GM23248 (cell line): Measurements from ENCODE around the gene LCMT2. TPM values are rescaled to one million over a fixed set of nuclear protein-coding genes. Genes with fewer than 3 reads are reported as not detected.
A peak's percentile ranks its signal among the peaks of the same experiment; 100 is the strongest.

Source experiments
- DNase-seq: peaks from one replicate; pipeline ENCODE4 v3.0.0-alpha.2; 2015
- H2AFZ ChIP-seq: fragments of 200-600 bp; sonication (generic); 2 replicates; pipeline ENCODE4 v1.6.1; 2016; ENCODE audit warnings: antibody characterized with exemption
- H3F3A ChIP-seq: fragments of 200-600 bp; sonication (generic); 2 replicates; pipeline ENCODE4 v1.6.1; 2016; ENCODE audit warnings: mild to moderate bottlenecking, antibody characterized with exemption, mixed run types; ENCODE audit not compliant: insufficient read depth
- H3K27ac ChIP-seq: fragments of 200-600 bp; sonication (generic); 2 replicates; pipeline ENCODE4 v1.5.1; 2016; ENCODE audit warnings: mild to moderate bottlenecking
- H3K27me3 ChIP-seq: fragments of 200-600 bp; sonication (generic); replicated peaks from 2 replicates; pipeline ENCODE4 v1.6.1; 2016; ENCODE audit warnings: mild to moderate bottlenecking; ENCODE audit not compliant: insufficient read depth
- H3K36me3 ChIP-seq: fragments of 200-600 bp; sonication (generic); 2 replicates; pipeline ENCODE4 v1.6.1; 2016; ENCODE audit warnings: low read depth, mild to moderate bottlenecking
- H3K4me1 ChIP-seq: fragments of 200-600 bp; sonication (generic); 2 replicates; pipeline ENCODE4 v1.6.1; 2016; ENCODE audit warnings: mild to moderate bottlenecking; ENCODE audit not compliant: insufficient read depth
- H3K4me2 ChIP-seq: fragments of 200-600 bp; sonication (generic); one replicate; pipeline ENCODE4 v1.6.1; 2016; ENCODE audit warnings: mild to moderate bottlenecking; ENCODE audit not compliant: unreplicated experiment
- H3K4me3 ChIP-seq: fragments of 200-600 bp; sonication (generic); 2 replicates; pipeline ENCODE4 v1.5.1; 2016; ENCODE audit warnings: mild to moderate bottlenecking
- H3K79me2 ChIP-seq: fragments of 200-600 bp; sonication (generic); 2 replicates; pipeline ENCODE4 v1.6.1; 2016; ENCODE audit warnings: mild to moderate bottlenecking; ENCODE audit not compliant: insufficient read depth
- H3K9ac ChIP-seq: fragments of 200-600 bp; sonication (generic); 2 replicates; pipeline ENCODE4 v1.6.1; 2016; ENCODE audit warnings: mild to moderate bottlenecking
- H3K9me2 ChIP-seq: fragments of 200-600 bp; sonication (generic); 2 replicates; pipeline ENCODE4 v1.6.1; 2016; ENCODE audit warnings: mixed run types, mild to moderate bottlenecking, moderate library complexity; ENCODE audit not compliant: insufficient read depth
- H3K9me3 ChIP-seq: fragments of 200-600 bp; sonication (generic); one replicate; pipeline ENCODE4 v1.6.1; 2017; ENCODE audit warnings: low read depth
- H4K20me1 ChIP-seq: fragments of 200-600 bp; sonication (generic); 2 replicates; pipeline ENCODE4 v1.6.0; 2016; ENCODE audit not compliant: insufficient read depth
- EZH2 ChIP-seq: fragments of 200-600 bp; sonication (generic); IDR thresholded peaks from 2 replicates; pipeline ENCODE4 v1.6.1; 2018; ENCODE audit warnings: antibody characterized with exemption, mild to moderate bottlenecking; ENCODE audit not compliant: insufficient read depth, poor library complexity, severe bottlenecking
- EZH2phosphoT487 ChIP-seq: fragments of 200-600 bp; sonication (generic); IDR thresholded peaks from 2 replicates; pipeline ENCODE4 v1.6.1; 2018; ENCODE audit warnings: antibody characterized with exemption, moderate library complexity, mild to moderate bottlenecking, low read depth; ENCODE audit not compliant: insufficient read depth
- WGBS, 2 experiments: methylation state at CpG; one replicate each; pipeline ENCODE4 v1.1.6; 2015 to 2017; ENCODE audit warnings: low lambda C conversion rate in 2 of 2, low coverage in 1 of 2; ENCODE audit errors: missing lambda C conversion rate in 2 of 2; 5-methylcytosine and 5-hydroxymethylcytosine counted together
- in situ Hi-C: fragments of 300-500 bp; cut with MboI; formaldehyde crosslinking; loops from 2 replicates; pipeline ENCODE4 v1.15.0; 2020
- polyA plus RNA-seq: library from polyadenylated mRNA; unstranded; fragments of >200 nt; fragmentation: Nextera tagmentation; extraction: Ambion mirVana; gene quantifications from 2 replicates; pipeline ENCODE4 v1.2.1, GENCODE V29; 2016
- total RNA-seq: library from RNA; depleted of rRNA; stranded (reverse); fragments of >200 nt; shearing (Covaris generic); gene quantifications from 2 replicates; pipeline ENCODE4 v1.2.3, GENCODE V29; 2014

Gene LCMT2
- total and polyA plus RNA-seq, 2 experiments from 2014 or later = 7.7 to 8.4 TPM

DNA sequence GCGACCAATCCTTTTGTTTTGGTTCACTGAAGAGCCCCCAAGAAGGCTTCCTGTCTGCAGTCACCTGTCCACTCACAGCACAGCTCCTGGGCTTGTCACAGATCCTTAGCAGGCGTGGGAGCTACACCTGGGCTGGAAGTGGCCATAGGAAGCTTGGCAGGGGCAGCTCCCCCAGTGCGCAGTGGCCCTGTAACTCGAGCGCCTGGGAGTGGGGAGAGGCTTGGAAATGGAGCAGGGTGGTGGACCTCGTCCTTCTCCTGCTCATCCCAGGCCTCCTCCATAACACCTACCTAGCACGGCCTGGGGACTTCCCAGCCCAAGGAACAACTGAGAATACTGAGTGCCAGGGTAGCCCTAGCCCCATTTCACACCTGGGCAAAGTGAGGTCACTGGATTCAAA lies 44.3 kb downstream of the LCMT2 start:
- DNase-seq = no peak
- H3K4me3 ChIP-seq = no peak overlapping the region
- no peaks in the 10 kb centered on the region for H3K9me2 ChIP-seq
- no peak for TF ChIP-seq EZH2
- TF ChIP-seq EZH2phosphoT487 = no peak
- H3K27me3 ChIP-seq = peaks cover 38% of the 10 kb centered on the region; the same call in 1 of the 2 replicates
- in situ Hi-C loops = no loop called here
- 33 to 39% methylated on average over 6 to 7 of the region's 7 CpGs for WGBS, 2 experiments
- H3K9me3 ChIP-seq = no peaks in the 10 kb centered on the region
- no peaks in the 10 kb centered on the region for H3K4me1 ChIP-seq
- H3K4me2 ChIP-seq = no peak overlapping the region
- no peaks in the 10 kb centered on the region for H3F3A ChIP-seq
- no peaks in the 10 kb centered on the region for H3K36me3 ChIP-seq
- no peaks in the 10 kb centered on the region for H3K79me2 ChIP-seq
- no peaks in the 10 kb centered on the region for H4K20me1 ChIP-seq
- no peak overlapping the region for H3K27ac ChIP-seq
- no peak overlapping the region for H3K9ac ChIP-seq
- no peak overlapping the region for H2AFZ ChIP-seq

DNA sequence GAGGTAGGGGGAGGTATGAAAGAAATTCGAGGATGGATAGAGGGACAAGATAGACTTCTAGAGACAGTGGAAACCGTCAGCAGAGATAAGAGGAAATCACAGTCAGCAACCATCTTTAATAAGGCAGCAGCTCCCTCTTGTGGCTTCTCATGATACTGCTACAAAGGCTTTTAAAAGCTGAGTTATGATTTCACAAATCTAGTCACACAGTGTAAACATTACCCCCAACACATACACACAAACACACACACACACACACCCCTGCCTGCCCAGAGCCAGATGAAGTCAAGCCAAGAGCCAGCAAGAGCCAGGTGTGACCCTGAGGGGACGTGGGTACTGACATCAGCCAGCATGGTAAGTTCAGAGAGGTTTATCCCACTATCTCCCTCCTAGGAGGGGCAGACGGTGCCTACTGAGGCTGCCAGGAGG lies 44.8 kb downstream of the LCMT2 start:
- H2AFZ ChIP-seq = no peak overlapping the region
- in situ Hi-C loops = no loop called here
- H3K79me2 ChIP-seq = no peaks in the 10 kb centered on the region
- no peaks in the 10 kb centered on the region for H3K9me2 ChIP-seq
- TF ChIP-seq EZH2phosphoT487 (no peak), EZH2 (no peak)
- peaks cover 42% of the 10 kb centered on the region for H3K27me3 ChIP-seq
- H3K4me1 ChIP-seq = no peaks in the 10 kb centered on the region
- H3K4me3 ChIP-seq = no peak overlapping the region
- H3F3A ChIP-seq = no peaks in the 10 kb centered on the region
- H4K20me1 ChIP-seq = no peaks in the 10 kb centered on the region
- no peak overlapping the region for H3K27ac ChIP-seq
- DNase-seq = peak; percentile 74
- H3K9me3 ChIP-seq = no peaks in the 10 kb centered on the region
- H3K4me2 ChIP-seq = no peak overlapping the region
- 1 to 2% methylated on average over 4 of the region's 4 CpGs for WGBS, 2 experiments
- H3K9ac ChIP-seq = no peak overlapping the region
- H3K36me3 ChIP-seq = no peaks in the 10 kb centered on the region

DNA sequence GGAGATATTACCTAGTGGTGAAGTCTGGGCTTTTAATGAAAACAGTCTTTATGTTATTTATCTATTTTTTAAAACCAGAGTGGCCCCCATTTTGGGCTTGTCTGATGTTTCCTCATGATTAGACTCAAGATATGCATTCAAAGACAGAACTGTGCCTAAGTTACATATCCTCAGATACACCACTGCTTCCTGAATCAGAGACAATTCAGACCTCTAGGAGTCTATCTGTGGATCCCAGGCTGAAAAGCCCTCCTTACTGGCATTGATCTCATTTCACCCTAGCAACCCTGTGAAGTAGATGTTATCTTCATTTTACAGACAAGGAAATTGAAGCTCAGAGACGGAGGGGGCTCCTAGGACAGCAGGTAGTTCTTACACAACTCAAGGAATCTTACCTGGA lies 46.8 kb downstream of the LCMT2 start:
- Histone ChIP-seq H3K9me3 (no peaks in the 10 kb centered on the region), H4K20me1 (no peaks in the 10 kb centered on the region), H3K9me2 (no peaks in the 10 kb centered on the region), H3F3A (no peaks in the 10 kb centered on the region), H2AFZ (no peak overlapping the region), H3K9ac (no peak overlapping the region), H3K4me3 (no peak overlapping the region), H3K79me2 (no peaks in the 10 kb centered on the region), H3K27me3 (peaks cover 52% of the 10 kb centered on the region), H3K27ac (no peak overlapping the region), H3K36me3 (no peaks in the 10 kb centered on the region), H3K4me1 (no peaks in the 10 kb centered on the region), H3K4me2 (no peak overlapping the region)
- in situ Hi-C loops = no loop called here
- WGBS, 2 experiments = 60 to 65% methylated on average over 1 of the region's 1 CpG
- TF ChIP-seq EZH2phosphoT487 = no peak
- no peak for TF ChIP-seq EZH2
- DNase-seq = no peak

DNA sequence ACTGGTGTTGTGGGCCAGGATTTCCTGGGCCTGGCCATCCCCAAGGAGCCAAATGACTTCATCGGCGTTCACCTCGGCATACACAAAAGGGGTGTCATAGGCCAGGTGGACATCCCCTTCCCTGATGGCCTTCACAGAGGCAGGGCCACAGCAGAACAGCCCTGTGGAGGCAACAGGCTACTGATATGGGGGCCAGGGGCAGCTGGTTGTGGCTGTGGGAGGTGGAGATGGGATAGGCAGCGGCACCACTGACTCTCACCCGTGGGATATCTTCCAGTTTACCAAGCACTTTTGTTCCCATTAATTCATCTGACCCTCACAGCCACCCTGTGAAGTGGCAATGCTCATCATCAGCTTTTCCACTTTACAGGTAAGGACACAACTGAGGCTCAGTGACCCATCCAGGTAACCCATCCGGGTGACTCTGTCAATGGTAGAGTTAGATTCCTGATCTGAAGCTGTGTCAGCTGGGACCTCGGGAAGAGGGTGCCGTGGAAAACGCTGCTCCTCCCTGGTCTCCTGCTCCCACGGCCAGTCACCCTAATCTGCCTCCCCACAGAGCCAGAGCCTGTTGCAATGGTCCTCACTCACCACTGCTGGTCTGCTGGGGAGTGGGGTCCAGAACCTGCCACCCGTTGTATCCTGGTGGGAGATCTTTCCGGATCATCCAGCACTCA lies 48.3 kb downstream of the LCMT2 start:
- TF ChIP-seq EZH2 = no peak
- no peak for TF ChIP-seq EZH2phosphoT487
- no peak overlapping the region for H2AFZ ChIP-seq
- H4K20me1 ChIP-seq = no peaks in the 10 kb centered on the region
- no peak overlapping the region for H3K9ac ChIP-seq
- in situ Hi-C loops = no loop called here
- H3K4me1 ChIP-seq = no peaks in the 10 kb centered on the region
- no peaks in the 10 kb centered on the region for H3K9me2 ChIP-seq
- no peak overlapping the region for H3K4me3 ChIP-seq
- H3K36me3 ChIP-seq = no peaks in the 10 kb centered on the region
- no peaks in the 10 kb centered on the region for H3F3A ChIP-seq
- H3K27ac ChIP-seq = no peak overlapping the region
- no peaks in the 10 kb centered on the region for H3K79me2 ChIP-seq
- H3K9me3 ChIP-seq = no peaks in the 10 kb centered on the region
- H3K4me2 ChIP-seq = no peak overlapping the region
- no peak for DNase-seq
- 72 to 77% methylated on average over 12 of the region's 12 CpGs for WGBS, 2 experiments
- peaks cover 53% of the 10 kb centered on the region for H3K27me3 ChIP-seq
